Measurements from ENCODE around the gene RACGAP1.
"Not testable (repeated sequence)": the region's sequence is repeated elsewhere in the genome, so short reads cannot be mapped to it uniquely, and the experiment has no call there.

The RACGAP1 gene

GRCh38 chr12:50049254-50050118 lies 24.2 kb upstream of the RACGAP1 start:
- no peak for TF ChIP-seq ZNF274 (IDR thresholded peaks at IDR 0.05; ENCODE audit: low read depth, low read length)
- H3K4me3 ChIP-seq (ENCODE audit: low read length), result no peak overlapping the region

GRCh38 chr12:50047693-50048250 lies 22.5 kb upstream of the RACGAP1 start:
- no peak for TF ChIP-seq ZNF274 (IDR thresholded peaks at IDR 0.05; ENCODE audit: low read depth, low read length)

GRCh38 chr12:50043854-50044253 lies 18.6 kb upstream of the RACGAP1 start:
- no peak overlapping the region for H3K4me3 ChIP-seq (ENCODE audit: low read length)
- no peak for TF ChIP-seq ZNF274 (IDR thresholded peaks at IDR 0.05; ENCODE audit: low read depth, low read length)

More at GRCh38 chr12:50047693-50048250, 22.5 kb upstream of the RACGAP1 start:
- no peak overlapping the region for H3K4me3 ChIP-seq (ENCODE audit: low read length)

- H3K4me3 ChIP-seq (ENCODE audit: low read length), result no peak overlapping the region
- no peak for TF ChIP-seq ZNF274 (IDR thresholded peaks at IDR 0.05; ENCODE audit: low read depth, low read length)
These were observed 18.0 kb upstream of the RACGAP1 start for GRCh38 chr12:50043308-50043707.

GRCh38 chr12:50042693-50043092 lies 17.4 kb upstream of the RACGAP1 start:
- no peak overlapping the region for H3K4me3 ChIP-seq (ENCODE audit: low read length)
- TF ChIP-seq ZNF274 (IDR thresholded peaks at IDR 0.05; ENCODE audit: low read depth, low read length), result no peak

GRCh38 chr12:50041962-50042361 lies 16.7 kb upstream of the RACGAP1 start:
- no peak overlapping the region for H3K4me3 ChIP-seq (ENCODE audit: low read length)
- TF ChIP-seq ZNF274 (IDR thresholded peaks at IDR 0.05; ENCODE audit: low read depth, low read length), result no peak

GRCh38 chr12:50041062-50041860 lies 16.0 kb upstream of the RACGAP1 start:
- no peak for TF ChIP-seq ZNF274 (IDR thresholded peaks at IDR 0.05; ENCODE audit: low read depth, low read length)

GRCh38 chr12:50040657-50041056 lies 15.4 kb upstream of the RACGAP1 start:
- TF ChIP-seq ZNF274 (IDR thresholded peaks at IDR 0.05; ENCODE audit: low read depth, low read length), result no peak
- H3K4me3 ChIP-seq (ENCODE audit: low read length), result no peak overlapping the region

More at GRCh38 chr12:50041062-50041860, 16.0 kb upstream of the RACGAP1 start:
- no peak overlapping the region for H3K4me3 ChIP-seq (ENCODE audit: low read length)

GRCh38 chr12:50039151-50039835 lies 14.0 kb upstream of the RACGAP1 start:
- no peak for TF ChIP-seq ZNF274 (IDR thresholded peaks at IDR 0.05; ENCODE audit: low read depth, low read length)
- no peak overlapping the region for H3K4me3 ChIP-seq (ENCODE audit: low read length)

- no peak overlapping the region for H3K4me3 ChIP-seq (ENCODE audit: low read length)
- no peak for TF ChIP-seq ZNF274 (IDR thresholded peaks at IDR 0.05; ENCODE audit: low read depth, low read length)
These were observed 13.0 kb upstream of the RACGAP1 start for GRCh38 chr12:50038336-50038735.

- H3K4me3 ChIP-seq (ENCODE audit: low read length), result no peak overlapping the region
- TF ChIP-seq ZNF274 (IDR thresholded peaks at IDR 0.05; ENCODE audit: low read depth, low read length), result no peak
These were observed 7.7 kb upstream of the RACGAP1 start for GRCh38 chr12:50032854-50033581.

GRCh38 chr12:50032515-50032853 lies 7.2 kb upstream of the RACGAP1 start:
- H3K4me3 ChIP-seq (ENCODE audit: low read length), result no peak overlapping the region
- TF ChIP-seq ZNF274 (IDR thresholded peaks at IDR 0.05; ENCODE audit: low read depth, low read length), result no peak

- H3K4me3 ChIP-seq (ENCODE audit: low read length), result not testable (repeated sequence)
These were observed 5.2 kb upstream of the RACGAP1 start for GRCh38 chr12:50030449-50030848.

GRCh38 chr12:50026691-50027090 lies 1.4 kb upstream of the RACGAP1 start:
- no peak overlapping the region for H3K4me3 ChIP-seq (ENCODE audit: low read length)
- TF ChIP-seq ZNF274 (IDR thresholded peaks at IDR 0.05; ENCODE audit: low read depth, low read length), result no peak

All from GM08714 (cell line).